Activated T-cell treated with anti-CD3 and anti-CD28 coated beads for 48 hours (primary cell): ENCODE data around the gene OR6J1.
"Not testable (repeated sequence)": the region's sequence is repeated elsewhere in the genome, so short reads cannot be mapped to it uniquely, and the experiment has no call there.

Experiments
- DNase-seq: peaks from one replicate; pipeline ENCODE4 v3.0.0-alpha.2; 2020; ENCODE audit warnings: low read depth

OR6J1 gene

GRCh38 chr14:22602862-22603261, 41.3 kb downstream of the OR6J1 start:
- no peak for DNase-seq

DNA sequence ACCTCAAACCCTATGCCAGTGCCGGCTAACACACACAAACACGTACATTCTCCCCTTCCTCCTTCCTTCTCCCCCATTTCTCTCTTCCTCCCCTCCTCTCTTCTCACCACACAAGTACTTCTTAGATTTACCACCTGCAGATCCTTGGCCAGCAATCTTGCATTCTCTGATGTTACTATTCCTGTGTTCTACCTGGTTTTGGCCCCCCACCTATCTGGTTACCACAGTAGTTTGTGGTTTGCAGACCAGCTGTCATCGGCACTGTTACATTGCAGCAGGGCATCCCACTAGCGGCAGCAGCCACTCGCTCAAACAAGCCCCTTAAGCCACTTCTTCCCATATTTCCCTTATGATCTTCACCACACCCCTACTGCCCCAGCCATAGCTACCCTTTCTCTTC, 42.2 kb downstream of the OR6J1 start:
- DNase-seq: no peak

GRCh38 chr14:22601456-22601855, 42.7 kb downstream of the OR6J1 start:
- no peak for DNase-seq

GRCh38 chr14:22600027-22600426, 44.1 kb downstream of the OR6J1 start:
- no peak for DNase-seq

- DNase-seq: no peak
Measured at GRCh38 chr14:22599349-22599748, 44.8 kb downstream of the OR6J1 start.

DNA sequence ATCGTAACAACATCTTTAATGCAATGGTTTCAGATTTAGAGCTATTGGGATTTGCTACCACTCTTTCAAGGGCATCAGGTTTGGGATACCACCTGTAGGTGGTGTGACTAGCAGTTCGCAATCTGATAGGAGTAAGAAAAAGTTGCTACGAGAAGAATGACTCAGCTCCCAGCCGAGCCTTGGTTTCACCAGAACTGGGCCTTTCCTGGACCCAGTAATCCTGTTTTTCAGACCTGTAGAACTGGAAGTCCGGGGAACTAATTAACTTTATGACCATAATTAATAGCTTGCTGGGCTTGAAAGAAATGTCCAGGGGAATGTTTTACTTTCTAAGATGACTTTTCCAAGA, 45.3 kb downstream of the OR6J1 start:
- peak; percentile 19 for DNase-seq

- DNase-seq: peak; percentile 48
Measured at GRCh38 chr14:22598099-22598895, 45.9 kb downstream of the OR6J1 start, which contains the start of gene ABHD4. Gene ABHD4 (plus strand): TSS chr14:22598300. CDS start chr14:22598307, 7 bp downstream.

DNA sequence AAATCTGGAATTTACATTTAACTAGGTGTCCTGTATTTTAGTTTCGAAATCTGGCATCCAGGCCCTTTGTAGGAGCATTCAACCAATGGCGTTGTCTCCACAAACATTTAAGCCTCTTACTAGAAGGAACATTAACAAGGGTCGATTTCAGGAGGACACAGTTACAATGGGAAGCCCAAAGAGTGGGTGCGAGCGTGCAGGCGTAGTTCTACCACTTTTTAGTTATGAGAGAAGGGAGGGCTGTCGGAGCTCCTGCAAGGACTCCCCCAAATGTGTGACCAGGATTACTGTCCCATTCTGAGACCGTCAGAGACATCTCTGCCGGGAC, 46.4 kb downstream of the OR6J1 start:
- DNase-seq: no peak

DNA sequence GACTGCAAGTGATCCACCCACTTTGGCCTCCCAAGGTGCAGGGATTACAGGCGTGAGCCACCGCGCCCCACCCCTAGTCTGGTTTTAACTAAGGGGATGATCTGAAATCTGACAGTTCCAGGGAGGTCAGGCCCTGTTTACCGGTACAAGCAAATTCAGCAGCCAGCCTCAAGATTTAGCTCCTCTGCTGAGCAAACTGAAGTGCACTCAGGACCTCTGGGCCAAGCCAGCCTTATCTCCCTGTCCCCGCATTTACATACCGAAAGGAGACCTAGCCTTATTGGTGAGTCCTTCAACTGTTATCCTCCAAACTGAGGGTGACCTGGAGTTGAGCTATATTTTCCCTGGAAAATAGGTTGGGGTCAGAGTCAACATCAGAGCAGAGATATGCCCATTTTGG, 46.9 kb downstream of the OR6J1 start:
- no peak for DNase-seq

DNA sequence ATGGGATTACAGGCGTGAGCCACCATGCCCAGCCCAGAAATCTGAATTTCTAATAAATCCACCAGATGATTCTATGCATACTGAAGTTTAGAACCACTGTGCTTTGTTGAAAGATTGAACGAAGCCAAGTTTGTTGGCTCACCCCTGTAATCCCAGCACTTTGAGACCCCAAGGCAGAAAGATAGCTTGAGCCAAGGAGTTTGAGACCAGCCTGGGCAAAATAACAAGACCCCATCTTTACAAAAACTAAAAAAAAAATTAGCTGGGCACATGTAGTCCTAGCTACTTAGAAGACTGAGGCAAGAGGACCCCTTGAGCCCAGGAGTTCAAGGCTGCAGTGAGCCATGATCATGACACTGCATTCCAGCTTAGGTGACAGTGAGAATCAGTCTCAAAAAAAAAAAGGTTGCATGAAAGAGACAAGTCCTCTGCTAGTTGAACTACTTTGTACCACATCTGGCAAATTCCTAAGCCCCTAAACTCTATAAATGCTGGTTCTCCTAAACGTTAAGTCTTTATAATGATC, 47.7 kb downstream of the OR6J1 start:
- DNase-seq: no peak

- DNase-seq: no peak
Measured at GRCh38 chr14:22594156-22594716, 49.9 kb downstream of the OR6J1 start.

- DNase-seq: no peak
Measured at GRCh38 chr14:22593601-22594000, 50.6 kb downstream of the OR6J1 start.

DNA sequence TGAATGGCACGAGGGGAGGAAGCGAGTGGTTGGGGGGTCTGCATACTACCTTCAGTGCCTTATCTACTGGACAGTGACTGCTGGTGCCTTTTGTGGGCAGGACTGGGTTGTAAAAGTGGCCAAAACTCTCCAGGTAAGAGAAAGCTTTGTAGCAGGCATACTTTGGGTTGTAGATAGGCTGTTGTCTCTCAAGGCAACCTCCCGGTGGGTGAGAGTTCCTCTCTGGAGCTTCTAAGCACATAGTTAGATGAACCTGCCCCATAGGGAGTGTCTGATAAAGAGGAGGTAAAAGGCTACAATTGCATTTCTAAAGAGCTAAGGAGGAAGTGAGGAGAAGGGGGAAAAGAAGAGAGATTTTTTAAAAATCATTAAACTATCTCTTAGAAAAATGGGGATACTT, 51.0 kb downstream of the OR6J1 start:
- no peak for DNase-seq

DNA sequence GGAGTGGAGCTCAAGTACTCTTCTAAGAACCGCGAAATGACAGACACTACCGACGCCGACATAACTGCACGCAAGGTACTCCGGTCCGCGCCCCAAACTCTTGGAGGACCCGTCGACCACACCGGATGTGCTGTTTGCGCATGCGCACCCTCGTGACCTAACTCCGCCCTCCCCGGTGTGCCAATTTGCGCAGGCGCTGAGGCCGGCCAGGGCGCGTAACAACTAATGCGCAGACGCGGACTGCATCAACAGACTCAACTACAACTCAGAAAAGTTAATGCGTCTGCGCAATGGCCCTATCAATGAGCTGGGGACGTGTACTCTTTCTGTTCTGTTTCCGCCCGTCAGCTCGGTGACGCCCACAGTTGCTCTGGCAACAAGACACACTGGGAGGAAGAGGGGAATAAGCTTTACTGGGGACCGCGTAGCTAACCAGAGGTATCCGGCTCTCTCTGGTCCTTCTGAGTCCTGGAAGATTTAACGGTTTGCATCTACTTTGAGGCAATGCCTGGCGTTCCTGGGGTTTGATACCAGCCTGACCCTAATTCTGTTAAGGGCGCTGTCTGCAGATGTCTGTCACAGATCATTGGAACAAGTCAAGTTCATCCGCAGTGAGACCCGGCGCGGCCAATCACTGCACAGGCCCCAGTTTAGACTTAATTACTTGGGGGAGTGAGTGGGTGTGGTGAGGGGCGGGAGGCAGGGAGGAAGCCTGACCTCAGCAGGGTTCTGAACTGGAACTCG, 54.9 kb downstream of the OR6J1 start, which contains the start of gene DAD1:
DAD1 (minus strand) TSS at position 129 of the 744 bp plus-strand sequence; CDS start at position 62, 67 bp downstream.
- peak; percentile 99 for DNase-seq

- no peak for DNase-seq
Measured at GRCh38 chr14:22588526-22589095, 55.5 kb downstream of the OR6J1 start.

DNA sequence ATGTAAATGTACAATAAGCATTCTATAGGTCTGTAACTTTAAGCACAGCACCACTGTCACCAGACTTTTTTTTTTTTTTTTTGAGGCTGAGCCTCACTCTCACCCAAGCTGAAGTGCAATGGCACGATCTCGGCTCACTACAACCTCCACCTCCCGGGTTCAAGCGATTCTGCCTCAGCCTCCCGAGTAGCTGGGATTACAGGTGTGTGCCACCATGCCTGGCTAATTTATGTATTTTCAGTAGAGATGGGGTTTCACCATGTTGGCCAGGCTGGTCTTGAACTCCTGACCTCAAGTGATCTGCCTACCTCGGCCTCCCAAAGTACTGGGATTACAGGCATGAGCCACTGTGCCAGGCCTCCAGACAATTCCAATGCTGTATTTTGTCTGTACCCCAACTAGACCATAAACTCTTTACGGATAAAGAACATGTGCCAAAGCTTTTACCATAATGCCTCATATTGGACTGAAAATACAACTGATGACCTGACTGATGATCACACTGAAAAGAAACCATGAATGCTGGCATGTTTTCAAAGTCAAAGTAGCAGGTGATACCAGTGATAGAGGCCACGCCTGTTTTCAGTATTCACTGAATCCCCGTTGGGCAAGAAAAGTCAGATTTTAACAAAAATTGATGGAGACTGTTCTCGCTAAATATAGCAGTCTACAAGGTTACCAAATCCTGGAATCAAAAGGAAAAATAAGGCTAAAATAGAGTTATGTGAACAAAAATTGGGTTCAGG, 56.3 kb downstream of the OR6J1 start:
- DNase-seq: not testable (repeated sequence)

- DNase-seq: no peak
Measured at GRCh38 chr14:22587247-22587646, 56.9 kb downstream of the OR6J1 start.

GRCh38 chr14:22583994-22584393, 60.2 kb downstream of the OR6J1 start:
- no peak for DNase-seq
